Urinary bladder (tissue), 4 donors: Measurements from ENCODE around the gene ANKRD16. TPM values are rescaled to one million over a fixed set of nuclear protein-coding genes. Genes with fewer than 3 reads are reported as not detected.
"Not testable (repeated sequence)": the region's sequence is repeated elsewhere in the genome, so short reads cannot be mapped to it uniquely, and the experiment has no call there.

Experiments
- DNase-seq: peaks from one replicate; pipeline ENCODE4 v3.0.0-alpha.2; 2015; ENCODE audit errors: extremely low spot score
- H3K27ac ChIP-seq: one replicate; pipeline ENCODE4 v1.5.1; 2013; ENCODE audit warnings: low read depth, mild to moderate bottlenecking, moderate library complexity
- H3K36me3 ChIP-seq: one replicate; pipeline ENCODE4 v1.6.1; 2013; ENCODE audit warnings: mild to moderate bottlenecking, moderate library complexity; ENCODE audit not compliant: insufficient read depth
- H3K4me1 ChIP-seq: one replicate; pipeline ENCODE4 v1.6.1; 2013; ENCODE audit warnings: mild to moderate bottlenecking, moderate library complexity; ENCODE audit not compliant: insufficient read depth
- H3K4me3 ChIP-seq: one replicate; pipeline ENCODE4 v1.5.1; 2013; ENCODE audit warnings: low read depth, low read length
- WGBS: extraction: QIAGEN DNeasy Blood & Tissue Kit; methylation state at CpG from one replicate; pipeline ENCODE4 v1.1.7; 2013; 5-methylcytosine and 5-hydroxymethylcytosine counted together
- polyA plus RNA-seq: library from polyadenylated mRNA; stranded (reverse); fragments of 200-250 nt; gene quantifications from one replicate; pipeline ENCODE4 v1.2.3, GENCODE V29; 2013
- total RNA-seq: library from RNA; depleted of rRNA; stranded (reverse); fragments of >200 nt; gene quantifications from one replicate; pipeline ENCODE4 v1.2.3, GENCODE V29; 2014
- donor health status: healthy with polysubstance abuse.
- donor health status: healthy.

Gene ANKRD16
- total and polyA plus RNA-seq, 2 donors = 8.8 to 9.3 TPM

DNA sequence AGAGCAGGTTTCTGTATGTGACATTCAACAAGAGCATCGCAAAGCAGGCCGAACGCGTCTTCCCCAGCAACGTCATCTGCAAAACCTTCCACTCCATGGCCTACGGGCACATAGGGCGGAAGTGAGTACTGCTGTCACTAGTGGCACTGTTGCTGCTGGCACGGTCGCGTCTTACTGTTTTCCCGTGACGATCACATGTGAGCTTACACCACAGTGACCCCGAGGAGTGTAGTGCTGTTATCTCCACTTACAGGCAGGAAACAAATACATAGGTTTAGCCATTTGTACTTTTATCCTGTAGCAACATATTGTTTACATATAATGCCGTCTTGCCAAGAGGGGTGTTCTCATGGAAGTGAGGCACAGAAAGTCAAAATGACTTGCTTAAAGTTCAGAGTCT, 25.8 kb upstream of the ANKRD16 start:
- no peaks in the 10 kb centered on the region for H3K4me1 ChIP-seq
- no peak for DNase-seq
- H3K27ac ChIP-seq = no peak overlapping the region
- H3K36me3 ChIP-seq = no peaks in the 10 kb centered on the region
- H3K4me3 ChIP-seq = no peak overlapping the region
- WGBS = 88% methylated on average over 14 of the region's 14 CpGs

- no peak for DNase-seq
- Histone ChIP-seq H3K4me1 (no peaks in the 10 kb centered on the region), H3K4me3 (no peak overlapping the region), H3K27ac (no peak overlapping the region), H3K36me3 (peaks cover 2% of the 10 kb centered on the region)
- WGBS = 80% methylated on average over 4 of the region's 4 CpGs
Observed at GRCh38 chr10:5913736-5914135, 24.0 kb upstream of the ANKRD16 start.

- no peak for DNase-seq
- no peak overlapping the region for H3K27ac ChIP-seq
- no peak overlapping the region for H3K4me3 ChIP-seq
- peaks cover 2% of the 10 kb centered on the region for H3K36me3 ChIP-seq
- over 99% methylated on average over 4 of the region's 4 CpGs for WGBS
- no peaks in the 10 kb centered on the region for H3K4me1 ChIP-seq
Observed at GRCh38 chr10:5911670-5912069, 22.0 kb upstream of the ANKRD16 start.

DNA sequence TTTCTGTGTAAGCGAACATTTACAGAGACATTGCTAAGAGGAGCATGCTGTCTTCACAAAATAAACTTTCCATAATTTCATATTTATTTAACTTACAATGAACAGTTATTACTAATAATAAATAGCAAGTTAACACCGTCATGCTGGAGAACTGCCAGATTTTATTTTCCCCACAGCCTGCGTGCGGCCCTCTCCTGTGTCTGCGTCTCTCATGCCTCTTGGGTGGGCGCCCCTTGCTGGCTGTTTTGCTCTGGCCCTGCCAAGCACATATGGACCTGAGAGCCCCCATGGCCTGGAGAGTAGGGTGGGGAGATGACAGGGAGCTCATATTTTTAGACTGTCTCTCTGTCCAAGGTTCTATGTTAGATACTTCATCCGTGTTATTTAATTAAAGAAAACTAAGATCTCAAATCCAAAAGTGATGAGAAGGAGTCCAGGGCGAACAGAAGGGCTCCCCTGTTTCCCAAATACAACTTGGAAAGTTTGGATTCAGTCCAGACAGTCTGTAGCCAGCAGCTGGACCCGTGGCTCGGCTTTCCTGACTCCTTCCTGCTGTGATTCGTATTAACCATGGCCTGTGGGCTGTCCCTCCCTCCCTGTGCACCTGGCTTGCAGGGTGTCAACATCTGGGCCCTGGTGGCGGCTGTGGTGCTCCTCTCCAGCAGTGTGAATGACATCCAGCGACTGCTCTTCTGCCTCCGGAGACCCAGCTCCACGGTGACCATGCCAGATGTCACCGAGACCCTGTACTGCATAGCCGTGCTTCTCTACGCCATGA, 20.8 kb upstream of the ANKRD16 start:
- peaks cover 2% of the 10 kb centered on the region for H3K36me3 ChIP-seq
- no peak for DNase-seq
- no peak overlapping the region for H3K4me3 ChIP-seq
- WGBS = 69% methylated on average over 18 of the region's 18 CpGs
- no peak overlapping the region for H3K27ac ChIP-seq
- H3K4me1 ChIP-seq = no peaks in the 10 kb centered on the region

DNA sequence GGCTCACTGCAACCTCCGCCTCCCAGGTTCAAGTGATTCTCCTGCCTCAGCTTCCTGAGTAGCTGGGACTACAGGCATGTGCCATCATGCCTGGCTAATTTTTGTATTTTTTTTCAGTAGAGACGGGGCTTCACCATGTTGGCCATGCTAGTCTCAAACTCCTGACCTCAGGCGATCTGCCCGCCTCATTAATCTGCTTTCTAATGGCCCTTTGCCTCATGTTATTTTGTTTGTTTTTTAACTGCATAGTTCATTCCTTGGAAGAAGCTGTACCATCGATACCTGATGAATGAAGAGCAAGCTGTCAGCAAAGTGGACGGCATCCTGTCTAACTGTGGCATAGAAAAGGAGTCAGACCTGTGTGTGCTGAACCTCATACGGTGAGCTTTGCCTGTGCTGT, 19.0 kb upstream of the ANKRD16 start:
- DNase-seq, H3K4me1 ChIP-seq, H3K27ac ChIP-seq, H3K36me3 ChIP-seq, H3K4me3 ChIP-seq: not testable (repeated sequence)
- 88% methylated on average over 7 of the region's 7 CpGs for WGBS

DNA sequence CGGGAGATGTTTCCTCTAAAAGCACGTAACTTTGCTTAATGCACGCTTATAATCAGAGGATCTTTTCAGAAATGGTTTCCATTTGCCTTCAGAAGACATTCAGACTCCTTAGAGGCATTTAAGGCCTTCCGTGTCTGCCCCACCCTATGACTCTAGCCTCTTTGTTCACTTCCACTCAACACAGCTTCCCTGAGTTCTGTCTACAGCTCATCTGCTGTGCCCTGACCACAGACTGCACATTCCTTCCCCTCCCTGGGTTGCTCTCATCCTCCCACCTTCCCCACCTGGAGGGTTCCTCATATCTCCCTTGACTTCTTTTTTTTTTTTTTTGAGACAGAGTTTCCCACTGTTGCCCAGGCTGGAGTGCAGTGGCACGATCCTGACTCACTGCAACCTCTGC, 17.0 kb upstream of the ANKRD16 start:
- WGBS = 95% methylated on average over 5 of the region's 5 CpGs
- no peak overlapping the region for H3K4me3 ChIP-seq
- no peak overlapping the region for H3K27ac ChIP-seq
- no peaks in the 10 kb centered on the region for H3K4me1 ChIP-seq
- no peak for DNase-seq
- peaks cover 2% of the 10 kb centered on the region for H3K36me3 ChIP-seq

- peaks cover 2% of the 10 kb centered on the region for H3K36me3 ChIP-seq
- H3K4me3 ChIP-seq = no peak overlapping the region
- 60% methylated on average over 13 of the region's 13 CpGs for WGBS
- no peak for DNase-seq
- H3K4me1 ChIP-seq = no peaks in the 10 kb centered on the region
- no peak overlapping the region for H3K27ac ChIP-seq
Observed at GRCh38 chr10:5905854-5906507, 16.3 kb upstream of the ANKRD16 start.

- H3K4me3 ChIP-seq = no peak overlapping the region
- H3K27ac ChIP-seq = no peak overlapping the region
- H3K4me1 ChIP-seq = no peaks in the 10 kb centered on the region
- WGBS = 79% methylated on average over 4 of the region's 4 CpGs
- no peak for DNase-seq
- H3K36me3 ChIP-seq = peaks cover 2% of the 10 kb centered on the region
Observed at GRCh38 chr10:5904227-5904626, 14.5 kb upstream of the ANKRD16 start.

DNA sequence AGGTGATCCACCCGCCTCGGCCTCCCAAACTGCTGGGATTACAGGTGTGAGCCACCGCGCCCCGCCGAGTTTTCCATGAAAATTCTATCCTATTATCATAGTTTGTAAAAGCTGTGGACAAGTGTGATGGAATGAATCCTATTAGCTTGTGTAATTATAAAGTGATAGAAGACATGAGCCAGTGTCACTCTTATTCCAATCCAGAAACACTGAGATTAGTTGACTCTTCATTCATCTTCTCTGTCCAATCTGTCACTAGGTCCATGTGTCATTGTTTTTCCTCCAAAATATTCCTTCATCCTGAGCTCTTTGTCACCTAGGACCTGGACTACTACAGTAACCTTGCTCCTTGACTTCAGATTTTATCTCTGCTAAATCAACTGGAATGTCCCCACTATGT, 13.9 kb upstream of the ANKRD16 start:
- WGBS = 99% methylated on average over 6 of the region's 6 CpGs

DNA sequence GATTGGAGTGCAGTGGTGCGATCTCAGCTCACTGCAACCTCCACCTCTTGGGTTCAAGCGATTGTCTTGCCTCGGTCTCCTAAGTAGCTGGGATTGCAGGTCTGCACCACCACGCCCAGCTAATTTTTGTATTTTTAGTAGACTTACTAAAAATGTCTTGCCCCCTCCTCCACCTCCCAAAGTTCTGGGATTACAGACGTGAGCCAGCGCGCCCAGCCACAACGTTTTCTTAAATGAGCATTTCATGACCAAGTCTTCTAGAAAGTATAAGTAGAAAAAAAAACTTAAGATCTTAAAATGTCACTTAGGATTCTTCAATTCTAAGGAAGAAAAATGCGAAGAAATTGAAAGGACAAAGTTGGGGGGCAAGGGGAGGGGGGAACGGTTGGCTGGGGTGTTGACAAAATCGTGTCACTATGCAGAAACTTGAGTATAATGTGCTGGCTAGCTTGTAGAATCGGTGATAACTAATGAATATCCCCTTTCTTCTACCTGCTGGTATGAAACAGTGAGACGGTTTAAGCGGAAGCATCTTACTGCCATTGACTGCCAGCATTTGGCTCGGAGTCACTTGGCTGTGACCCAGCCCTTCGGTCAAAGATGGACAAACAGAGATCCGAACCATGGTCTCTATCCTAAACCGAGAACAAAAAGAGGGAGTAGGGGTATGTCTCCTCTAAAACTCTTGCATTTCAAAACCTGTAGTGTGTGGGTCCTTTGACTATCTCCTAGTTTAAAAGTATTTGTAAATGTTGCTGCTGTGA, 13.0 kb upstream of the ANKRD16 start:
- Histone ChIP-seq H3K4me1 (no peaks in the 10 kb centered on the region), H3K36me3 (no peaks in the 10 kb centered on the region), H3K27ac (no peak overlapping the region), H3K4me3 (no peak overlapping the region)
- no peak for DNase-seq
- 94% methylated on average over 18 of the region's 18 CpGs for WGBS

More for the DNA sequence above, 13.9 kb upstream of the ANKRD16 start:
- Histone ChIP-seq H3K36me3 (no peaks in the 10 kb centered on the region), H3K4me1 (no peaks in the 10 kb centered on the region), H3K4me3 (no peak overlapping the region), H3K27ac (no peak overlapping the region)
- DNase-seq = no peak

- WGBS = 97% methylated on average over 13 of the region's 13 CpGs
- Histone ChIP-seq H3K4me1 (no peaks in the 10 kb centered on the region), H3K4me3 (no peak overlapping the region), H3K36me3 (no peaks in the 10 kb centered on the region), H3K27ac (no peak overlapping the region)
- no peak for DNase-seq
Observed at GRCh38 chr10:5900247-5900646, 10.6 kb upstream of the ANKRD16 start.

DNA sequence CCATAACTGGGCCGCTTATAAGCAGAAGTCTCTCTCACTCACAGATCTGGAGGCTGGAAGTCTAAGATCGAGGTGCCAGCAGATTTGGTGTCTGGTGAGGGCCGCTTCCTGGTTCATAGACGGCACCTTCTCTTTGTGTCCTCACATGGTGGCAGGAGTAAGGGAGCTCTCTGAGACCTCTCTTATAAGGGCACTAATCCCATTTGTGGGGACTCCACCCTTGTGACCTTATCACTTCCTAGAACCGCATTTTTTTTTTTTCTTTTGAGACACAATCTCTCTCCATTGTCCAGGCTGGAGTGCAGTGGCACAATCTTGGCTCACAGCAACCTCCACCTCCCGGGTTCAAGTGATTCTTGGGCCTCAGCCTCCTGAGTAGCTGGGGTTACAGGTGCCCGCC, 8.5 kb upstream of the ANKRD16 start:
- WGBS = over 99% methylated on average over 7 of the region's 7 CpGs
- H3K27ac ChIP-seq = no peak overlapping the region
- H3K36me3 ChIP-seq = no peaks in the 10 kb centered on the region
- H3K4me1 ChIP-seq = no peaks in the 10 kb centered on the region
- DNase-seq = no peak
- no peak overlapping the region for H3K4me3 ChIP-seq

DNA sequence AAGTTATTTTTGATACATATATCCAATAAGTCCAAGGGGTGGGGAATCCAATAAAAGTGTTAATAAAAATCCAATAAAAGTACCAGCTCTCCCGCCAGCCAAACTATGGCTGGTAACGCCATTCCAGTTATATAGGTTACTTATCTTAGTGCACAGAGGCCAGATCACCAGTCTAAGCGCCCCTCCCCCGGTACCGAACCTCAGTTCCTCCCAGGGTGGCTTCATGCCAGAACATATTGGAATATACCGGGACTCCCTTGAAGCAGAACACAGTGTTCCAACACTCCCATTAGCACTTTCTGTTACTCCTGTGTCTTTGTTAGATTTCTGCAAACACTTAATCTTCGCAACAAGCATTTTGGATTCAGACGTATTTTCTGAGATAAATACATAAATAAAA, 7.8 kb upstream of the ANKRD16 start:
- WGBS = 96% methylated on average over 8 of the region's 8 CpGs
- Histone ChIP-seq H3K4me1 (no peaks in the 10 kb centered on the region), H3K27ac (no peak overlapping the region), H3K36me3 (no peaks in the 10 kb centered on the region), H3K4me3 (no peak overlapping the region)
- no peak for DNase-seq

DNA sequence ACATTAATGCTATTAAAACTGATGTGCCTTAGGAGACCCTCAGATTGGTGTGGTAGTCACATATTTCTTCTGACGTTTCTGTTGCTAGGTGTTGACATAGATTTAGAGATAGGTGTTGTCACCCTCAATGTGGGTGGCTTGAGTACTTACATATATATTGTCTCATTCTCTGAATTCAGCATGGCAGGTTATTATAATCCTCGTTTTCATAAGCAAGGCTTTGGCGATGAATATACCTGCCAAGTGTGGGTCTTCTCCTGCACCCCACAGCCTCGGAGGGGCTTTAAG, 7.3 kb upstream of the ANKRD16 start:
- DNase-seq = no peak
- Histone ChIP-seq H3K36me3 (no peaks in the 10 kb centered on the region), H3K4me1 (peaks cover 1% of the 10 kb centered on the region), H3K27ac (no peak overlapping the region), H3K4me3 (no peak overlapping the region)
- 82% methylated on average over 4 of the region's 4 CpGs for WGBS
